Activated T-helper 17 cell treated with anti-CD3 and anti-CD28 coated beads, Interleukin-2, amount 50 U/mL, for 72 hours (primary cell): ENCODE results near the gene IFNA4. TPM values are rescaled to one million over a fixed set of nuclear protein-coding genes. Genes with fewer than 3 reads are reported as not detected.
A peak's percentile ranks its signal among the peaks of the same experiment; 100 is the strongest.
"Not testable (repeated sequence)": the region's sequence is repeated elsewhere in the genome, so short reads cannot be mapped to it uniquely, and the experiment has no call there.

Source experiments
- ATAC-seq: fragments of 150-1000 bp; cut with Tn5 transposase; replicated peaks from 2 replicates; pipeline ENCODE4 v1.10.0; 2021; ENCODE audit warnings: mild to moderate bottlenecking, moderate library complexity
- H3K27ac Mint-ChIP-seq: one replicate; pipeline ENCODE4 v1.8.0; 2022; ENCODE audit warnings: mixed read lengths
- H3K27me3 Mint-ChIP-seq: one replicate; pipeline ENCODE4 v1.8.0; 2022; ENCODE audit warnings: mixed read lengths
- H3K36me3 Mint-ChIP-seq: one replicate; pipeline ENCODE4 v1.8.0; 2022; ENCODE audit warnings: low read depth, mild to moderate bottlenecking, mixed read lengths
- H3K4me1 Mint-ChIP-seq: one replicate; pipeline ENCODE4 v1.8.0; 2022; ENCODE audit warnings: mixed read lengths
- H3K4me3 Mint-ChIP-seq: one replicate; pipeline ENCODE4 v1.8.0; 2022; ENCODE audit warnings: mild to moderate bottlenecking, mixed read lengths
- H3K9me3 Mint-ChIP-seq: one replicate; pipeline ENCODE4 v1.8.0; 2022; ENCODE audit warnings: mixed read lengths
- total RNA-seq, 2 donors: library from RNA; stranded (reverse); gene quantifications; one replicate each; pipeline ENCODE4 v1.2.3, GENCODE V29; 2022

The IFNA4 gene
- total RNA-seq, 2 donors from 2014 or later, result not detected

DNA sequence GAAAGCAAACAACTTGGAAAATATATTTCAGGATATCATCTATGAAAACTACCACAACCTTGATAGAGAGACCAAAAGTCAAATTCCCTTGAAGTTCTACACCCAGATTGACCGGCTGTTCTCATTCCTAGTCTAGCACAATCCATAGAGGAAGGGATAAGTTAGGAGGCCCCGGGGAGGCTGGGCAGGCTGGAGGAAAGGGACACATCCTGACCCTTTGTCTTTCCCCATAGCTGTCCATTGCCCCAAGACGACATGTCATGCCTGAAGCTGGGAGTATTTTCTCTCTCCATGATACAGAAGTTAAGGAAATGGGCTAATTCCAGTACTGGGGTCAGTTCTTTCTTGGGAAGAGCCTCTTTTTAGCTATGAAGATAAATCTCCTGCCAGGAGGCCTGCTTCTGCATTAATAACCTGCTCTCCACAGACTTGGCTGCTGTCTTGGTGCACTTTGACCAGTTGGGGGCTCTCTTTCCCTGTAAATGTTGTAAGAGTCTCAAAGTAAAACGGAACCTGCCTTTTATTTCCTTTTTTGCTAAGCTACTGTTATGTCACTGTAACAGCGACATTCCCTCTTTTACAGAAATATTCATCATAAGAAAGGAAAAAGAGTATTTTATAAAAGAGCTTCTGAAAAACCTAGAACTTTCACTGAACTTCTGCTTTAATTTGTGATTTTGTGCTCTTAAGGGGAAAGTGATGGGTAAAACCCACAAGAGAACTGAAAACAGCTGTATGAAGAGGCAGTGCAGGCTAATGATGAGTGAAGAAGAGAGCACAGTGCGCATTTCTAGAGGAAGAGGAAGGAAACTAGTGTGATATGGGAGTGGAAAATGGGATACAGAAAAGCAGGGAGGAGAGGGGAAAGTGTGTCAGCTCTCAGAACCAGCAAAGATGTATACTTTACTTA, 7.7 kb upstream of the IFNA4 start:
- H3K4me3 Mint-ChIP-seq, result peak overlapping the region; percentile 40
- ATAC-seq, result peak; percentile 76
- not testable (repeated sequence) for H3K27ac Mint-ChIP-seq

DNA sequence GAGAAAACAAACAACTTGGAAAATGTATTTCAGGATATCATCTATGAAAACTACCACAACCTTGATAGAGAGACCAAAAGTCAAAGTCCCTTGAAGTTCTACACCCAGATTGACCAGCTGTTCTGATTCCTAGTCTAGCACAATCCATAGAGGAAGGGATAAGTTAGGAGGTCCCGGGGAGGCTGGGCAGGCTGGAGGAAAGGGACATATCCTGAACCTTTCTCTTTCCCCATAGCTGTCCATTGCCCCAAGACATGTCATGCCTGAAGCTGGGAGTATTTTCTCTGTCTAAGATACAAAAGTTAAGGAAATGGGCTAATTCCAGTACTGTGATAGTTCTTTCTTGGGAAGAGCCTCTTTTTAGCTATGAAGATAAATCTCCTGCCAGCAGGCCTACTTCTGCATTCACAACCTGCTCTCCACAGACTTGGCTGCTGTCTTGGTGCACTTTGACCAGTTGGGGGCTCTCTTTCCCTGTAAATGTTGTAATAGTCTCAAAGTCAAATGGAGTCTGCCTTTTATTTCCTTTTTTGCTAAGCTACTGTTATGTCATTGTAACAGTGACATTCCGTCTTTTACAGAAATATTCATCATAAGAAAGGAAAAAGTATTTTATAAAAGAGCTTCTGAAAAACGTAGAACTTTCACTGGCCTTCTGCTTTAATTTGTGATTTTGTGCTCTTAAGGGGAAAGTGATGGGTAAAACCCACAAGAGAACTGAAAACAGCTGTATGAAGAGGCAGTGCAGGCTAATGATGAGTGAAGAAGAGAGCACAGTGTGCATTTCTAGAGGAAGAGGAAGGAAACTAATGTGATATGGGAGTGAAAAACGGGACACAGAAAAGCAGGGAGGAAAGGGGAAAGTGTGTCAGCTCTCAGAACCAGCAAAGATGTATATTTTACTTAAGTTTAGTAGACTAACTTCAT, 4.3 kb downstream of the IFNA4 start:
- H3K36me3 Mint-ChIP-seq, H3K4me1 Mint-ChIP-seq, H3K27ac Mint-ChIP-seq, H3K27me3 Mint-ChIP-seq, H3K9me3 Mint-ChIP-seq, H3K4me3 Mint-ChIP-seq: not testable (repeated sequence)
- peak; percentile 66 for ATAC-seq

More for the DNA sequence above, 7.7 kb upstream of the IFNA4 start:
- not testable (repeated sequence) for H3K4me1 Mint-ChIP-seq, H3K36me3 Mint-ChIP-seq, H3K9me3 Mint-ChIP-seq, H3K27me3 Mint-ChIP-seq

DNA sequence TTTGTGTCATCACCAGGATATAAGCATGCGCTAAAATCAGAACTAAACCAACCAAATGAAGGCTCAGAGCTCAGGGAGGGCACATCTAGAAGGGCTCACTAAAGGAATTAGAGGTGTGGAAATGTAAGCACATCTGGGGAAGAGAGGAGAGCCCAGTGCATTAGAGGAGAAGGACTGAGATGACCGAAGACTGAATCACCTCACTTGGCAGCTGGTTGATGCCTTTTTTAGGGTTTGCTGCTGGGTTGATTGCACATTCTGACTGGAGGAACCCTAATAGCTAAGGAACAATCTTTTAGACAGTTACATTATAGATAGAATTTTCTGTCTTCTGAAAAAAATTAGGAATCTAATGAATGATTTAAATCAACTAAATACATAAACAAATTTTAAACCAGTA, 12.7 kb downstream of the IFNA4 start:
- no peak overlapping the region for H3K4me3 Mint-ChIP-seq
- no peaks in the 10 kb centered on the region for H3K27me3 Mint-ChIP-seq
- no peaks in the 10 kb centered on the region for H3K36me3 Mint-ChIP-seq
- H3K27ac Mint-ChIP-seq, result no peak overlapping the region
- H3K9me3 Mint-ChIP-seq, result no peaks in the 10 kb centered on the region
- ATAC-seq, result no peak
- H3K4me1 Mint-ChIP-seq, result no peaks in the 10 kb centered on the region

DNA sequence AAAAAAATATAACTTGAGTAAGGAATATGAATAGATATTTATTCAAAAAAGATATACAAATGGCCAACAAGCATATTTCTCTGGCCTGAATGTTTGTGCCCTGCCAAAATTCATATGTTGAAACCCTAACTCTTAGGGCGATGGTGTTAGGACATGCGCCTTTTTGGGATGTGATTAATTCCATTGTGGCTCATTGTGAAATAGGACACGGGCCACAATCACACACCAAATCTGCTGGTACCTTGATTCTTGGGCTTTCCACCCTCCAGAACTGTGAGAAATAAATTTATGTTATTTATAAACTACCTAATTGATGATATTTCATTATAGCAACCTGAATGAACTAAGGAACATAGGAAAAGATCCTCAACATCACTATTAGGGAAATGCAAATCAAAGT, 15.2 kb downstream of the IFNA4 start:
- Mint-ChIP-seq H3K27ac (no peak overlapping the region), H3K4me3 (no peak overlapping the region), H3K9me3 (no peaks in the 10 kb centered on the region), H3K4me1 (no peaks in the 10 kb centered on the region), H3K36me3 (no peaks in the 10 kb centered on the region), H3K27me3 (no peaks in the 10 kb centered on the region)
- no peak for ATAC-seq

DNA sequence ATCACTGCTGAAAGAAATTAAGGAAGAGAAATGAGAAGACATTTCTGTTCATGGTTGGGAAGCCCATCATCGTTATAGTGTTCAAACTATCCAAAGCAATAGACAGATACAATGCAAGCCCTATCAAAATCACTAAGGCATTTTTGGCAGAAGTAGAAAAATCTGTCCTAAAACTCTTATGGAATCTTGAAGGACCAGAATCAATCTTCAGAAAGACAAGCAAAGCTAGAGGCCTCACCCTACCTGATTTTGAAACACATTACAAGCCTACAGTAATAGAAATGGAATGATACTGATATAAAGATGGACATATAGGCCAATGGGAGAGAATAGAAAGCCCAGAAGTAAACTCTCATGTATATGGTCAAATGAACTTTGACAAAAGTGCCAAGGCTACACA, 16.0 kb downstream of the IFNA4 start:
- Mint-ChIP-seq H3K4me1 (no peaks in the 10 kb centered on the region), H3K9me3 (no peaks in the 10 kb centered on the region), H3K4me3 (no peak overlapping the region), H3K27me3 (no peaks in the 10 kb centered on the region), H3K27ac (no peak overlapping the region), H3K36me3 (no peaks in the 10 kb centered on the region)
- ATAC-seq, result no peak

DNA sequence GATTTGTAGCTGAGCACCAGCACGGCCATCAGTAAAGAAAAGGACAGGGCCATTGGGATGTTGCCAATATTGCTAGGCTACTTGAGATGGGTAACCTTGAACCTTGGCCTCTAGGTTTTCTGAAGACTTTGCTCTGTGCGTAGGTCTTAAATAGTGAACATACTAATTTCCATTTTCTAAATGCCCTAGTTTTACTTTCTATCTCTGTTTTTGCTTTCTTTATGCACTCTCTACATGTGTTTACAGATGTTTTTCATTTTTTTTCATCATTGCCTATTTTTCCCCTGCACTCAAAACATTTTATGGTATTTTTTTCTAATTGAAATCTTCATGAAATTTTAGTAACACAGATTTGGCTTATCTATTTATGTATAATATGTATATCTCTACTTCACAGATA, 20.8 kb downstream of the IFNA4 start, which contains the start of gene IFNA21:
TSS of gene IFNA21 (minus strand) at position 101 of the 400 bp plus-strand sequence. CDS start at position 53, 48 bp downstream.
- not testable (repeated sequence) for H3K36me3 Mint-ChIP-seq, H3K9me3 Mint-ChIP-seq, H3K4me3 Mint-ChIP-seq, H3K27ac Mint-ChIP-seq, H3K27me3 Mint-ChIP-seq, ATAC-seq, H3K4me1 Mint-ChIP-seq

DNA sequence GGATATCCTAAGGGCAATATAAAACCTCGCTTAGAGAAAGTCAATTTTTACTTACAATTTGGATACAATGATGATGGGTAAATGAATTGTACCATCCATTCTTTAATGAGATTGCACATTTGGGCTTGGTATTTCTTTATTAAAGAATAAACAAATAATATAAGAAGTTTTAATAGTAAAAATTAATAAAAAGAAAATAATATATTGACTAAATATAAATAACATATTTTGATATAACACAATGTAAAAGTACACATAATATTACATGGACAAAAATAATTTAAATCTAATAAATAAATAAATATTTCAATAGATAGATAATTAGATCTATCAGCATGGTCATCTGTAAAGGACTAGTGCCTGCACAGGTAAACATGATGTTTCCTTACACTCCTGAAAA, 21.9 kb downstream of the IFNA4 start:
- Mint-ChIP-seq H3K27ac (no peak overlapping the region), H3K4me3 (no peak overlapping the region), H3K4me1 (peaks cover 10% of the 10 kb centered on the region), H3K27me3 (no peaks in the 10 kb centered on the region), H3K36me3 (no peaks in the 10 kb centered on the region), H3K9me3 (no peaks in the 10 kb centered on the region)
- ATAC-seq, result no peak

DNA sequence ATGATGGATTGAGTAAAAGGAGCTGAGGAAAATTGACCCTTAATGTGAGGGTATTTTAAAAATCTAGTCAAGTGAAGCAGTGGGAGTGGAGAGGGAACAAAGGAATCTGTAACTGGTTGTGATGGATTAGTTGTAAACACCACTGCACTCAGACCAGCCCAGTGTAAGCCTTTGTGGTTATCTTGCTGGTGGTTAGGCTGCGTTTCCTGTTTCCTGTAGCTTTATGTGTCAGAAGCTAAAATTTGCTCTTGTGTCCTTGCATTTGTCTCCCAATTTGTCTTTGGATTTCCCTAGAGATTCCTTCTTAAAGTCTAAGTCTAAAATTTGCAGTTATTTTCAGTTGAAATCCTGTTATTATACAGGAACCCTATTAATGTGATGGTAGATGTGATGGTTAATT, 27.2 kb downstream of the IFNA4 start:
- H3K9me3 Mint-ChIP-seq, result no peaks in the 10 kb centered on the region
- H3K4me3 Mint-ChIP-seq, result peak overlapping the region; percentile 28
- H3K27ac Mint-ChIP-seq, result no peak overlapping the region
- peak; percentile 64 for ATAC-seq
- peaks cover 19% of the 10 kb centered on the region for H3K4me1 Mint-ChIP-seq
- H3K36me3 Mint-ChIP-seq, result no peaks in the 10 kb centered on the region
- H3K27me3 Mint-ChIP-seq, result no peaks in the 10 kb centered on the region

DNA sequence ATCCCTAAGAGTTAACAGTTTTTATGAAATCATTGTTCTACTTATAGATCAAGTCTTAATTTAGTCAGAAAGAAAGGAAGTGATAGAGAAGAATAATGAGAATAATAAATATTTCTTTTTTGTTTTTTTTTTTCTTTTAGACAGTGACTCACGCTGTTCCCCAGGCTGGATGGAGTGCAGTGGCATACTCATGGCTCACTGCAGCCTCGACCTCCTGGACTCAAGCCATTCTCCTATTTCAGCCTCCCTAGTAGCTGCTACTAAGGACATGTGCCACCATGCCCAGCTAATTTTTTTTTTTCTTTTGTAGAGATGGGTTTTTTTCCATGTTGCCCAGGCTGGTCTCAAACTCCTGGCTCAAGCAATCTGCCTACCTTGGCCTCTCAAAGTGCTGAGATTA, 31.9 kb downstream of the IFNA4 start:
- H3K4me1 Mint-ChIP-seq, result peaks cover 9% of the 10 kb centered on the region
- H3K27ac Mint-ChIP-seq, result no peak overlapping the region
- H3K36me3 Mint-ChIP-seq, result no peaks in the 10 kb centered on the region
- H3K27me3 Mint-ChIP-seq, result no peaks in the 10 kb centered on the region
- no peak overlapping the region for H3K4me3 Mint-ChIP-seq
- no peaks in the 10 kb centered on the region for H3K9me3 Mint-ChIP-seq
- no peak for ATAC-seq

DNA sequence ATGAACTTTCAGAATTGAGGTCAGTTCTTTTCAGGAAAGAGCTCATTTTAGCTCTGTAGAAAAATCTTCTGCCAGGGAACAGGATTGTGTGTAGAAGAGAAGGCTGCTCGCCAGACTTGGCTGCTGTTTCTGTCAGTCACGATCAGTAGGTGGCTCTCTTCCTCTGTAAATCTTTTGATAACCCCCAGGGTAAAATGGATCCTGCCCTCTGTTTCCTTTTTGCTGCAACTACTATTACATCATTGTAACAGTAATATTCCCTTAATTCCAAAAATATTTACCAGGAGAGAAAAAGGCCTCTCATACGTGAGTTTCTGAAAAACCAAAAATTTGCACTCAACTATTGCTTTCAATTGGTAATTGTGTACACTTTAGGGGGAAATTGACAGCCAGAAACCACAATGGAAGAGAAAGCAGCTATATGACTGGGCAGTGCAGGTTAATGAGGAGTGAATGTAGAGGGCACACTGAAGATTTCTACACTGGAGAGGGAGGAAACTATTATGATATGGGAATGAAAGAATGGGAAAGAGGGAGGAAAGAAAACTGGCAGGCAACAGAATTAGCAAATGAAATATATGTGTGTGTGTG, 33.3 kb downstream of the IFNA4 start:
- ATAC-seq, result peak; percentile 32
- Mint-ChIP-seq H3K9me3 (no peaks in the 10 kb centered on the region), H3K36me3 (no peaks in the 10 kb centered on the region), H3K27me3 (no peaks in the 10 kb centered on the region), H3K4me1 (peaks cover 2% of the 10 kb centered on the region), H3K4me3 (no peak overlapping the region), H3K27ac (no peak overlapping the region)

DNA sequence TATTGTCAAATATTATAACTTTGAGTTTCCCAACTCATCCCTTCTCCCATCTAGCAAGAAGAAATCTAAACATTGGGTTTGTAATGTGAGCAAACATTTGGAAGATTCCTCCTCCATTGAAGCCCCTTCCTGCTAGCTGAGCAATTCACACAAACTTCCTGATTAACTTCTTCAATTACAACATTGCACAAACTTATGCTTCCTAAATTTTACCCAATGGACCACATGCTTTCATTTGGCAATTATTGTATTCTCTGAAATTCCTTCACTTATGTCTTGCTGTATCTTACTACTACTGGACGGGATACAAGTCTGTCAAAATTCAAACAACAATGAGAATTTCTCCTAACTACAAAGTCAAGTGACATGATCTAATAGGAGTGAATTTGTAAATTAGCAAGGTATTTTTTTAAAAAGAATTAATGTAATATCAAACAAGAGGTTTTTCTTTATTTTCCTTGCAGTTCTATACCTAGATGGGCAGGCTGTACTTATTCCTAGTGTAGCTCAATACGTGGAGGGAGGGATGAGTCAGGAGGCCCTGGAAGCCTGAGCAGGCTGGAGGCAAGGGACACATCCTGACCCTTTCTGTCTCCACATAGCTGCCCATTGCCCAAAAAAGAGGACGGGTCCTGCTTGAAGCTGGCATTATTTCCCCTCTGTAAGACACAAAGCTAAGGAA, 33.9 kb downstream of the IFNA4 start:
- H3K27me3 Mint-ChIP-seq, result no peaks in the 10 kb centered on the region
- H3K9me3 Mint-ChIP-seq, result no peaks in the 10 kb centered on the region
- no peak overlapping the region for H3K27ac Mint-ChIP-seq
- H3K4me3 Mint-ChIP-seq, result no peak overlapping the region
- no peaks in the 10 kb centered on the region for H3K36me3 Mint-ChIP-seq
- no peak for ATAC-seq
- no peaks in the 10 kb centered on the region for H3K4me1 Mint-ChIP-seq

DNA sequence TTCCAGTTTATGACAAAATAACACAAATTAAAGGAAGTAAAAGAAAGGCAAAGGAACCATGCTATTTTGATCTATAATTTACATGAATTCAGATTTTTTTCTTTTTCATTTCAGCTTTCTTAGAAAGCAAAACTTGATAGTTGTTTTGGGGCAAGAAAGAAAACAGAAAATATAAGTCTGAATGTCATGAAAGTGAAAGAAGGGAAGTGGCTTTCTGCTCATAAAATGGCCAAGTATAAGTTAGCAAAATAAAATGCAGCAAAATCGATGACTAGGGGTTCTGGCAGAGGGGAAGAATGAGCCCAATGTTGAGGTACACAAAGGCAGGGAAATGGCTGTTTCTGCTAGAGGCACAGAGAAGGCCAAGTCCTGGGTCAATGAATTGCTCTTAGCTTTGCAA, 42.8 kb downstream of the IFNA4 start:
- no peaks in the 10 kb centered on the region for H3K9me3 Mint-ChIP-seq
- H3K36me3 Mint-ChIP-seq, result no peaks in the 10 kb centered on the region
- no peaks in the 10 kb centered on the region for H3K27me3 Mint-ChIP-seq
- no peak for ATAC-seq
- H3K4me3 Mint-ChIP-seq, result no peak overlapping the region
- peaks cover 5% of the 10 kb centered on the region for H3K4me1 Mint-ChIP-seq
- no peak overlapping the region for H3K27ac Mint-ChIP-seq

DNA sequence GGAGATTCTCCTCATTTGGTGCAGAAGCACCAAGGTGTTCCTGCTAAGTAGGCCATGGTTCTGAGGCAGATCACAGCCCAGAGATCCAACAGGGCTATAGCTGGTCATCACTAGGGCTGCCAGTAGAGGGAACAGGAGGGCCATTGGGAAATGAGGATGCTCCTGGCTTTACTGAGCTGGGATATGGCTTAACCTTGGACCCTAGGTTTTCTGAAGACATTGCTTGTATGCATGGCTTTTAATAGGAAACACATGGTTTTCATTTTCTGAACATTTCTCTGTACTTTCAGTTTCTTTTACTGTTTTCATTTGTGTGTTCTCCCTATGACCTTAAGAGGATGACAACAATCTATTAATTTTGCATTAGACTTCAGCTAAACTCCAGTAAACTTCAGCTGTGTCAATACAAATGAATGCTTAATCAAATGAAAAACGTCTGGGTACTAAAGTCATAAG, 45.9 kb downstream of the IFNA4 start, which contains the start of gene IFNW1:
TSS of gene IFNW1 (minus strand) at position 406 of the 456 bp plus-strand sequence. CDS start at position 144, 262 bp downstream.
- ATAC-seq, result no peak
- H3K4me1 Mint-ChIP-seq, result peaks cover 5% of the 10 kb centered on the region
- no peaks in the 10 kb centered on the region for H3K36me3 Mint-ChIP-seq
- H3K9me3 Mint-ChIP-seq, result no peaks in the 10 kb centered on the region
- H3K4me3 Mint-ChIP-seq, result no peak within 1 kb of the TSS
- no peaks in the 10 kb centered on the region for H3K27me3 Mint-ChIP-seq
- H3K27ac Mint-ChIP-seq, result no peak within 1 kb of the TSS

DNA sequence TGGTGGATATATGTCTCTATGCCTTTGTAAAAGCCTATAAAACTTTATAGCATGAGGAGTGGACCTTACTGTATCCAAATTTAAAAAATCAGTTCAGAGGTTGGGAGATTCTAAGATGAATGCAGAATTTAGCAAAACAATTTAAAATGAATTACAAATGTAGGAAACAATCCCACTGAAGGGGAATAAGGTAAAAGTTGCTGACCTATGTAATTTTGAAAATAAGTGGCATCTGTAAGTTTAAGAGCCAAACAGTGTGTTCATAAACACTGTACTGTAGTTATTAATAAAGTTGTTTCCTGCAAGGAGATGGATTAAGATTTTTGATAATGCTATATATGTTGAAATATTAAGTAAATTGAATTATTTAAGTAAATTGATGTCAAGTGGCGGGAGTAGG, 50.4 kb downstream of the IFNA4 start:
- ATAC-seq, result no peak
- H3K27ac Mint-ChIP-seq, result no peak overlapping the region
- peaks cover 7% of the 10 kb centered on the region for H3K27me3 Mint-ChIP-seq
- H3K4me3 Mint-ChIP-seq, result no peak overlapping the region
- H3K9me3 Mint-ChIP-seq, result no peaks in the 10 kb centered on the region
- no peaks in the 10 kb centered on the region for H3K4me1 Mint-ChIP-seq
- H3K36me3 Mint-ChIP-seq, result no peaks in the 10 kb centered on the region
